ENCODE data around the gene PRPF39. TPM values are rescaled to one million over a fixed set of nuclear protein-coding genes. Genes with fewer than 3 reads are reported as not detected.

The PRPF39 gene
- total RNA-seq, 1 donor from 2014 or later, result 20.5 TPM

DNA sequence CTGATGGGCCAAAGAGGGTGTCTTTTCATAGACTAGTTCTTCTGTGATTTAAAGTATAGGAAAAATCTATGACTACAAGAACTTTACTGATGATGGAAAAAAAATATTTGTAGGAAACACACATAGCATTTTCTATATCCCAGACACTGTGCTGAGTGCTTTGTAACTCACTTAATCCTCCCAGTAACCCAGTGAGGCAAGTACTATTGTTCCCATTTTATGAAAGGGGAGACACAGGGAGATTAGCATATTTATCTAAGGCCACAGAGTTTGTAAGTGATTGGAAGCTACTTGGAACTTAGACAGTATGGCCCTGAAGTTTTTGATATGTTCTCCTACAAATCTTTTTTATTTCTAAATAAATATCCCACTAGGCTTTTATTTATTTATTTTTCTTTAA lies 19.9 kb downstream of the PRPF39 start:
- Histone ChIP-seq H3K27me3 (ENCODE audit: control insufficient read depth, insufficient read depth, low read length) (no peaks in the 10 kb centered on the region), H3K4me3 (ENCODE audit: low read depth, low read length) (no peak overlapping the region), H3K36me3 (ENCODE audit: control insufficient read depth, insufficient read depth, low read length) (no peaks in the 10 kb centered on the region)
- TF ChIP-seq, protein P1, sequence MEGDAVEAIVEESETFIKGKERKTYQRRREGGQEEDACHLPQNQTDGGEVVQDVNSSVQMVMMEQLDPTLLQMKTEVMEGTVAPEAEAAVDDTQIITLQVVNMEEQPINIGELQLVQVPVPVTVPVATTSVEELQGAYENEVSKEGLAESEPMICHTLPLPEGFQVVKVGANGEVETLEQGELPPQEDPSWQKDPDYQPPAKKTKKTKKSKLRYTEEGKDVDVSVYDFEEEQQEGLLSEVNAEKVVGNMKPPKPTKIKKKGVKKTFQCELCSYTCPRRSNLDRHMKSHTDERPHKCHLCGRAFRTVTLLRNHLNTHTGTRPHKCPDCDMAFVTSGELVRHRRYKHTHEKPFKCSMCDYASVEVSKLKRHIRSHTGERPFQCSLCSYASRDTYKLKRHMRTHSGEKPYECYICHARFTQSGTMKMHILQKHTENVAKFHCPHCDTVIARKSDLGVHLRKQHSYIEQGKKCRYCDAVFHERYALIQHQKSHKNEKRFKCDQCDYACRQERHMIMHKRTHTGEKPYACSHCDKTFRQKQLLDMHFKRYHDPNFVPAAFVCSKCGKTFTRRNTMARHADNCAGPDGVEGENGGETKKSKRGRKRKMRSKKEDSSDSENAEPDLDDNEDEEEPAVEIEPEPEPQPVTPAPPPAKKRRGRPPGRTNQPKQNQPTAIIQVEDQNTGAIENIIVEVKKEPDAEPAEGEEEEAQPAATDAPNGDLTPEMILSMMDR (IDR thresholded peaks at IDR 0.05; ENCODE audit: insufficient read depth, low read length, poor library complexity, severe bottlenecking), result no peak
- DNase-seq (ENCODE audit: low read depth), result no peak

DNA sequence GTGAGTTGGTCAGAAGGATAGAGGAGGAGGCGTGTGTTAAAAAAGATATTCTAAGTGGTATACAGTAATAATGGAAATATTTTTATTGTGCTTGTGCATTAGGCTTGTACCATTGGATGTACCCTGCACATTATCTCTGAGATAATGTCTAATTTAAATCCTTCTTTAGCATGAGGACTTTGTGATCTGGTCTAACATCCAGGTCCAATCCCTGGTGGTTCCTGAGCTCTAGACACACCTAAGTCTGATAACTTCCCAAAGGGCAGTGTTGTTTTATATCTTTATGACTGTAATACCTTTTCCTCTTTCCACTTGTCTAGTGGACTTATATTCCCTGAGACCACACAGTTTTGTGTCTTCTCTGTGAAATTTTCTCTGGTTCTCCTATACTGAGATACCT lies 20.6 kb downstream of the PRPF39 start:
- no peaks in the 10 kb centered on the region for H3K27me3 ChIP-seq (ENCODE audit: control insufficient read depth, insufficient read depth, low read length)
- H3K36me3 ChIP-seq (ENCODE audit: control insufficient read depth, insufficient read depth, low read length), result no peaks in the 10 kb centered on the region
- no peak overlapping the region for H3K4me3 ChIP-seq (ENCODE audit: low read depth, low read length)
- no peak for DNase-seq (ENCODE audit: low read depth)
- TF ChIP-seq, protein P1 (IDR thresholded peaks at IDR 0.05; ENCODE audit: insufficient read depth, low read length, poor library complexity, severe bottlenecking), result no peak

DNA sequence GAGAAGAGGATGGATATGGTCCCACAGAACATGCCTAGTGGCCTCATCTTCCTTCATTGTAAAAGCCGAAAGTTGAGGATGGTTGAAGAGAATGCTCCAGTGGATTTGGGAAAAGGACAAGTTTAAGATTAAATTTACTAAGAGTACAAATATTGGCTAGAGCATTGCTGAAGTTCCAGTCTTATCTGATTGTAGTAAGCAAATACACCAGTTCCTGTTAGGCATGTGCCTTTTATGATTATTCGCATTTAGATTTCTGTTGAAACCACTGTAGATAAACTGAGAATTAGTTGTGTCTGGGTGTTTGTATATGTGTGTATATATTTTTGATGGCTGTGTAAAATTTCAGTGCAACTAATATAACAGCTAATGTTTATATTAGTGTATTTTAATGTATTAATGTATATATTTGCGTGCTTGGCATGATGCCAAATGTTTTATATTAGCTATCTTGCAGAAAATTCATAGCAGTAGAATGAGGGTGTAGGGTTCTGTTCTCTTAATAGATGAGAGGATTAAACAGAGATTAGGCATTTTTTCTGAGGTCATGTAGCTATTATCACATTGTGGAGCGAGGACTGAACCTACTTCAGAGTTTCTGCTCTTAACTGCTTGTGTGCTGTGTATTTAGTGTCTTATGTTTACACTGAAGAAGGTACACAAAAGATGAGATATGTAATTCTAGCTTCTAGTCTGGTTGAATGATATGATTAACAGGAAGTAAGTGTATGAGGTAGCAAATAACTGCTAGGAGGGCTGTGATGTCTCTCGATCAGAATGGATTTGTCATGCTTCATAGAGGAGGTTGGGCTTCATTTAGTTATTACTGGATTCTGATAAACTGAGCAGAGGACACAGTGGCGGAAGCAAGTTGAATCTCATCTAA lies 29.2 kb downstream of the PRPF39 start:
- DNase-seq (ENCODE audit: low read depth), result no peak
- H3K4me3 ChIP-seq (ENCODE audit: low read depth, low read length), result no peak overlapping the region
- no peaks in the 10 kb centered on the region for H3K27me3 ChIP-seq (ENCODE audit: control insufficient read depth, insufficient read depth, low read length)
- TF ChIP-seq, protein P1 (IDR thresholded peaks at IDR 0.05; ENCODE audit: insufficient read depth, low read length, poor library complexity, severe bottlenecking), result no peak
- H3K36me3 ChIP-seq (ENCODE audit: control insufficient read depth, insufficient read depth, low read length), result no peaks in the 10 kb centered on the region

DNA sequence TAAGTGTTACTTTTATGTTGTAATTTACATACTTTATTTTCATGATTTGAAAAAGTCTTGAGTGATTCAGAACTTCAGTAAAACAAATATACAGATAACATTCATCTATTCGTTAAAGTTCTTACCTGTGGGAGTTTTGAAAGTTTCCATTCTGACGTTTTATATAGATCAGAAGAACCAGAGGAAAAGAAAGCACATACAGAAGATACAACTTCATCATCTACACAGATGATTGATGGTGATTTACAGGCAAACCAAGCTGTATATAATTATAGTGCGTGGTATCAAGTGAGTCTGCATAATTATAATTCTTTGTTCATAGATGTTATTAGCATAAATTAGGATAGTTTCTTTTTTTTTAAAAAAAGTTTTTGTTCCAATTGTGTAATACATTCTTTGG lies 30.4 kb downstream of the PRPF39 start:
- TF ChIP-seq, protein P1 (IDR thresholded peaks at IDR 0.05; ENCODE audit: insufficient read depth, low read length, poor library complexity, severe bottlenecking), result no peak
- no peaks in the 10 kb centered on the region for H3K36me3 ChIP-seq (ENCODE audit: control insufficient read depth, insufficient read depth, low read length)

DNA sequence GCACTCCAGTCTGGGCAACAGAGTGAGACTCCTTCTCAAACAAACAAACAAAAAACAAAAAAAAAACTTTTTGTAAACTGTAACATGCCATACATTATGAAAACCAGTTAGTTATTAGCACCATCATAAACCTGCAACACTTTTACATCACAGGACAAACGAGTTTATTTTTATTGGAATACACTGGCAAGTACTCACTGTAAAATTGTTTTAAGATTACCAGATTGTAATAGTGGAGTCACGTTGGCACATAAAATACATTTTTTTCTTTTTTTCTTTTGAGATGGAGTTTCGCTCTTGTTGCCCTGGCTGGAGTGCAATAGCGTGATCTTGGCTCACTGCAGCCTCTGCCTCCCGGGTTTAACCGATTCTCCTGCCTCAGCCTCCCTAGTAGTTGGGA lies 34.7 kb downstream of the PRPF39 start:
- Histone ChIP-seq H3K36me3 (ENCODE audit: control insufficient read depth, insufficient read depth, low read length) (no peaks in the 10 kb centered on the region), H3K4me3 (ENCODE audit: low read depth, low read length) (no peak overlapping the region), H3K27me3 (ENCODE audit: control insufficient read depth, insufficient read depth, low read length) (no peaks in the 10 kb centered on the region)
- DNase-seq (ENCODE audit: low read depth), result no peak
- TF ChIP-seq, protein P1 (IDR thresholded peaks at IDR 0.05; ENCODE audit: insufficient read depth, low read length, poor library complexity, severe bottlenecking), result no peak

More for the DNA sequence above, 30.4 kb downstream of the PRPF39 start:
- Histone ChIP-seq H3K27me3 (ENCODE audit: control insufficient read depth, insufficient read depth, low read length) (no peaks in the 10 kb centered on the region), H3K4me3 (ENCODE audit: low read depth, low read length) (no peak overlapping the region)
- no peak for DNase-seq (ENCODE audit: low read depth)
